Measurements from ENCODE around the gene ENTPD1.
"Not testable (repeated sequence)": the region's sequence is repeated elsewhere in the genome, so short reads cannot be mapped to it uniquely, and the experiment has no call there.

The ENTPD1 gene

DNA sequence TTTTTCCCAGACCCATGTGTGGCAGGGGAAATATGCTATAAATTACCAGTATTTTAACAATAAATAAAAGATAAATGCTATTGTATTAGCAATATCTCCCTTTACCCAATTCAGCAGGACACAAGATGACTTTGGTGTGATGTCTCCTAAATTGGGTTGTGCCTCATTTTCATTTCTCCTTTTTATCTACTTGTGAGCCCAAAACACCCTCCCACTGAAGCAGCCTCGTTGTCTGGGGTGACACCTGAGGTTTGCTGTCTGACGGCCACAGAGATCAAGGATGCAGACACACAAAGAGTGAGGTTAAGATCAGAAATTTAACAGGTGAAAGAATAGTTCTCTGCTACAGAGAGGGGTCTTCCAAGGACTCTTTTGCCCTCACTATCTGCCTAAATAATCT is 124.7 kb downstream of the ENTPD1 start:
- no peak overlapping the region for H3K4me3 ChIP-seq (replicated peaks; ENCODE audit: low read depth, low read length)
- DNase-seq (ENCODE audit: extremely low read depth, insufficient read length): peak; percentile 26
- H3K27me3 ChIP-seq (replicated peaks; ENCODE audit: control insufficient read depth, insufficient read depth, low read length): no peaks in the 10 kb centered on the region
- TF ChIP-seq, protein P1, sequence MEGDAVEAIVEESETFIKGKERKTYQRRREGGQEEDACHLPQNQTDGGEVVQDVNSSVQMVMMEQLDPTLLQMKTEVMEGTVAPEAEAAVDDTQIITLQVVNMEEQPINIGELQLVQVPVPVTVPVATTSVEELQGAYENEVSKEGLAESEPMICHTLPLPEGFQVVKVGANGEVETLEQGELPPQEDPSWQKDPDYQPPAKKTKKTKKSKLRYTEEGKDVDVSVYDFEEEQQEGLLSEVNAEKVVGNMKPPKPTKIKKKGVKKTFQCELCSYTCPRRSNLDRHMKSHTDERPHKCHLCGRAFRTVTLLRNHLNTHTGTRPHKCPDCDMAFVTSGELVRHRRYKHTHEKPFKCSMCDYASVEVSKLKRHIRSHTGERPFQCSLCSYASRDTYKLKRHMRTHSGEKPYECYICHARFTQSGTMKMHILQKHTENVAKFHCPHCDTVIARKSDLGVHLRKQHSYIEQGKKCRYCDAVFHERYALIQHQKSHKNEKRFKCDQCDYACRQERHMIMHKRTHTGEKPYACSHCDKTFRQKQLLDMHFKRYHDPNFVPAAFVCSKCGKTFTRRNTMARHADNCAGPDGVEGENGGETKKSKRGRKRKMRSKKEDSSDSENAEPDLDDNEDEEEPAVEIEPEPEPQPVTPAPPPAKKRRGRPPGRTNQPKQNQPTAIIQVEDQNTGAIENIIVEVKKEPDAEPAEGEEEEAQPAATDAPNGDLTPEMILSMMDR (IDR thresholded peaks at IDR 0.05; ENCODE audit: insufficient read depth, low read length, poor library complexity, severe bottlenecking): no peak
- H3K36me3 ChIP-seq (ENCODE audit: control insufficient read depth, insufficient read depth, low read length): no peaks in the 10 kb centered on the region

DNA sequence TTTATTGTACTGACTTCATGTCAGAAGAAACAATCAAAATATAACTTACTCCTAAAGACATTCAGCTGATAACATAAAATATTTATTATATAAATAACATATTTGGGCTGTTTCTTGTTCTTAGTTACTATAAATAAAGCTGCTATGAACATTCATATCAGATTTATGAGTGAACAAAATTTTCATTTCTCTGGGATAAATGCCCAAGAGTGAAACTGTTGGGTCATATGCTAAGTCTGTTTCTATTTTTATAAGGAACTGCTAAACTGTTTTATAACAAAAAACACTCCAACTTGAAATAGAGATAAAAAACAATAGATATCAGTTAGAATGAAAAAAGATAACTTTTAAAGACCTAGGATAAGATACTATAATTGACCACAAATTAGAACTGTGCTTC is 125.4 kb downstream of the ENTPD1 start:
- no peak overlapping the region for H3K4me3 ChIP-seq (replicated peaks; ENCODE audit: low read depth, low read length)

GRCh38 chr10:95889830-95890229 is 133.9 kb downstream of the ENTPD1 start:
- no peak for DNase-seq (ENCODE audit: extremely low read depth, insufficient read length)
- H3K36me3 ChIP-seq (ENCODE audit: control insufficient read depth, insufficient read depth, low read length): no peaks in the 10 kb centered on the region
- TF ChIP-seq, protein P1 (IDR thresholded peaks at IDR 0.05; ENCODE audit: insufficient read depth, low read length, poor library complexity, severe bottlenecking): no peak
- no peaks in the 10 kb centered on the region for H3K27me3 ChIP-seq (replicated peaks; ENCODE audit: control insufficient read depth, insufficient read depth, low read length)
- no peak overlapping the region for H3K4me3 ChIP-seq (replicated peaks; ENCODE audit: low read depth, low read length)

More for the DNA sequence above, 125.4 kb downstream of the ENTPD1 start:
- DNase-seq (ENCODE audit: extremely low read depth, insufficient read length): no peak
- TF ChIP-seq, protein P1 (IDR thresholded peaks at IDR 0.05; ENCODE audit: insufficient read depth, low read length, poor library complexity, severe bottlenecking): no peak
- Histone ChIP-seq H3K27me3 (replicated peaks; ENCODE audit: control insufficient read depth, insufficient read depth, low read length) (no peaks in the 10 kb centered on the region), H3K36me3 (ENCODE audit: control insufficient read depth, insufficient read depth, low read length) (no peaks in the 10 kb centered on the region)

DNA sequence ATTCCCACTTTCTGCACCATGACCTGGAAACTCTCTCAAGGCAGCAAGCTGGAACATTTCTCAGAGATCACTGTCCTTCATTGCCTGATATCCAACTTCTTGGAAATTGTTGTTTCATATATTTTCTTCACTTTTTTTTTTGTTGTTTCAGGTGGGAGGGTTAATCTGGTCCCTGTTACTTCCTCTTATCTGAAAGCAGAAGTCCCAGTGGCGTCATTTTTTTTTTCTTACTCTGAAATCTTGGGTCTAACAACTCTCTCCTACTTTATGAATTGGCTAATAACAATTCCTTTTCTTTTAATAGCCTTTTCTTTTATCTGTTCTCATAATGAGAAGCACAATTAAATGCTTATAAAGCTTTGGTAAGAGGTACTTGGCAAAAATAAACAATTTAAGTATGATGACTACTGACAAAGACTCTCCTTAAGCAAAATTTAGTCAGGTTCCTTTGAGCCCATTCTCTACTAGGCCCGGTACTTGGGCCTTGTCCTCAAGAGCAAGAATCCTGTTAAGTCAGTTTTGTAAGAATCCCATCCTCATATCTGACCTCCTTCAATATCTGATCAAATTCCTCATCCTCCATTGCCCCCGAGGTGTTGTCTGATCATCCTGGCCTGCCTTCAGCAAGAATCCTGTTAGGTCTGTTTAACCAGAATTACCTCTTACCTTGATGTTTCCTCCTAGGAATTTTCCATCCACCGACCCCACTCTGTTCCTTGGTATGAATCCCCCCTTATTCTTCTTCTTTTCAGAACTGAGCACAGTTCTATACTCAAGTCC is 140.3 kb downstream of the ENTPD1 start:
- no peaks in the 10 kb centered on the region for H3K27me3 ChIP-seq (replicated peaks; ENCODE audit: control insufficient read depth, insufficient read depth, low read length)
- no peak for DNase-seq (ENCODE audit: extremely low read depth, insufficient read length)
- H3K4me3 ChIP-seq (replicated peaks; ENCODE audit: low read depth, low read length): no peak overlapping the region
- TF ChIP-seq, protein P1 (IDR thresholded peaks at IDR 0.05; ENCODE audit: insufficient read depth, low read length, poor library complexity, severe bottlenecking): no peak
- no peaks in the 10 kb centered on the region; the same call in none of the 2 replicates for H3K36me3 ChIP-seq (ENCODE audit: control insufficient read depth, insufficient read depth, low read length)

DNA sequence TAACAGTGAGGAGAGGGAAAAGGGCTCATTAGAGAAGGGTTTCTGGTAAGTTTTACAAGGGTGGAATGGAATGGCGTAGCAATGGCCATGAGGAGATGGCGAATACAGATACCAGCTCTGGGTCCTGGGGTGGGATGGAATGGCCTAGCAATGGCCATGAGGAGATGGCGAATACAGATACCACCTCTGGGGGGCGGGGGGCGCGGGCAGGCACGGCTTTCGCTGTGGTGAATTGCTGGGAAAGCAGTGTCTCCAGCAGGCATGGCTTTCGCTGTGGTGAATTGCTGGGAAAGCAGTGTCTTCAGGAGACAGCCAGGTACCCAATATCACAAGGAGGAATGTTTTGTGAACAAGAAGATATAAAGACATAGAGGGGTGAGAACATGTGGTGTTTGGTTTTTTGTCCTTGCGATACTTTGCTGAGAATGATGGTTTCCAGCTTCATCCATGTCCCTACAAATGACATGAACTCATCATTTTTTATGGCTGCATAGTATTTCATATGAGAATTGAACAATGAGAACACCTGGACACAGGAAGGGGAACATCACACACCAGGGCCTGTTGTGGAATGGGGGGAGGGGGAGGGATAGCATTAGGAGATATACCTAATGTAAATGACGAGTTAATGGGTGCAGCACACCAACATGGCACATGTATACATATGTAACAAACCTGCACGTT is 150.1 kb downstream of the ENTPD1 start:
- H3K4me3 ChIP-seq (replicated peaks; ENCODE audit: low read depth, low read length); DNase-seq (ENCODE audit: extremely low read depth, insufficient read length); H3K27me3 ChIP-seq (replicated peaks; ENCODE audit: control insufficient read depth, insufficient read depth, low read length); H3K36me3 ChIP-seq (ENCODE audit: control insufficient read depth, insufficient read depth, low read length): not testable (repeated sequence)

- DNase-seq (ENCODE audit: extremely low read depth, insufficient read length): no peak
- Histone ChIP-seq H3K36me3 (ENCODE audit: control insufficient read depth, insufficient read depth, low read length) (no peaks in the 10 kb centered on the region; the same call in 1 of the 2 replicates), H3K27me3 (replicated peaks; ENCODE audit: control insufficient read depth, insufficient read depth, low read length) (no peaks in the 10 kb centered on the region), H3K4me3 (replicated peaks; ENCODE audit: low read depth, low read length) (peak overlapping the region; percentile 87)
- TF ChIP-seq, protein P1 (IDR thresholded peaks at IDR 0.05; ENCODE audit: insufficient read depth, low read length, poor library complexity, severe bottlenecking): peak; percentile 52
These were observed 150.9 kb downstream of the ENTPD1 start for GRCh38 chr10:95906677-95907455.
